GM21526 (cell line): ENCODE results near the gene TNN.
"Not testable (repeated sequence)": the region's sequence is repeated elsewhere in the genome, so short reads cannot be mapped to it uniquely, and the experiment has no call there.

Experiments
- ATAC-seq: cut with Tn5 transposase; IDR thresholded peaks from one replicate; pipeline ENCODE4 v1.9.1; 2021; ENCODE audit warnings: moderate library complexity; ENCODE audit not compliant: unreplicated experiment, low FRiP score

Gene TNN

GRCh38 chr1:175099916-175100315 is 32.3 kb downstream of the TNN start:
- ATAC-seq, result no peak

- ATAC-seq, result not testable (repeated sequence)
Observed at GRCh38 chr1:175102166-175102565, 34.5 kb downstream of the TNN start.

DNA sequence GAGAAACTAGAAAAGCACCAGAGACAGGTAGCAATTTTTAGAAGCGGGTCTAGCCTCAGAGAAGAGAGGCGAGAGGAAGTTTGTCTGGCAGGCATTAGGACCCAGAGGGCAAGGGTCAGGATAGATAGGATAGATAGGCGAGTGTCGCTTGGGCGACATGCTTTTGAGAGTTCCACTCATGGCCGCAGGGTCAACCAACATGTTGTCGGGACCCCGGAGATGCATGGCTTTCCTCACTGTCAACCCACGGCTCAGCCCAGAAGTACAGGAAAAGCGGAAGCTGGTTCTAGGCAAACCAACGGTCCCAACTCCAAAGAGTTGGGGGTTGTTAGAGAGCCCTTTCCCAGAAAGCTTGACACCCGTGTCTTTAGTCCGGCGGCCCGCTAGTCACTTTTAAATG is 38.9 kb downstream of the TNN start:
- ATAC-seq, result not testable (repeated sequence)

DNA sequence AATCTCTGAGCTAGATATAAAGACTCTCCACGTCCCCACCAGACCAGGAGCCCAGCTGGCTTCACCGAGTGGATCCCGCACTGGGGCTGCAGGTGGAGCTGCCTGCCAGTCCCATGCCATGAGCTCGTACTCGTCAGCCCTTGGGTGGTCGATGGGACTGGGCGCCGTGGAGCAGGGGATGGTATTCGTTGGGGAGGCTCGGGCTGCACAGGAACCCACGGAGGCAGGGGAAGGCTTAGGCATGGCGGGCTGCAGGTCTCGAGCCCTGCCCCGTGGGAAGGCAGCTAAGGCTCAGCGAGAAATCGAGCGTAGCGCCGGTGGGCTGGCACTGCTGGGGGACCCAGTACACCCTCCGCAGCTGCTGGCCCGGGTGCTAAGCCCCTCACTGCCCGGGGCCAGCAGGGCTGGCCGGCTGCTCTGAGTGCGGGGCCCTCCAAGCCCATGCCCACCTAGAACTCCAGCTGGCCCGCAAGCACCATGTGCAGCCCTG is 40.7 kb downstream of the TNN start:
- not testable (repeated sequence) for ATAC-seq

- ATAC-seq, result no peak
Observed at GRCh38 chr1:175114996-175115395, 47.4 kb downstream of the TNN start.

DNA sequence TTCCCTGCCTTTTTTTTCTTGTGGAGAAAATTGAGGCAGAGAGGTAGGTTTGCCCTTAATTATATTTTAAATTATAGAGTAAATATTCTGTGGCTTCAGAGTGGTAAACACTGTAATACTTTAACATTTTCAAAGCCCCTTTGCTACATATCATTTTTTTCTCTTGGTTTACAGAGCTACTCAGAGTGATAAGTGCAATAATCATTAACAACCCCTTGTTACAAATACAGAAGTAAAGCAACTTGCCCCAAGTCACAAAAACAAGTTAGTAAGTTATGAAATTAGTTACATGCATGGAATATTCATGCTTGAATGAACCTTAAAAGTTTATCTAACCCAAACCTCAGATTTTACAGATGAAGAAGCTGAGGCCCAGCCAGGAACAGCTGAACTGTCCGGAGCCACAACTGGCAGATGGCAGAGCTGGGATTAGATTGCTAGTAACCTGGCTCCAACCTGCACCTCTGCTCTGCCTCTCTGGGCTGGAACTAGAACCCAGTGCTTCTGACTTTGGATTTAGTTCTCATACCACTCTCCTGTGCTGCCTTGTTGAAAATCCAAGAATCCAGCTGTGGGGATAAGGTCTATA is 48.7 kb downstream of the TNN start:
- ATAC-seq, result no peak

- ATAC-seq, result no peak
Observed at GRCh38 chr1:175116903-175117302, 49.3 kb downstream of the TNN start.

- no peak for ATAC-seq
Observed at GRCh38 chr1:175118375-175119367, 51.0 kb downstream of the TNN start.

DNA sequence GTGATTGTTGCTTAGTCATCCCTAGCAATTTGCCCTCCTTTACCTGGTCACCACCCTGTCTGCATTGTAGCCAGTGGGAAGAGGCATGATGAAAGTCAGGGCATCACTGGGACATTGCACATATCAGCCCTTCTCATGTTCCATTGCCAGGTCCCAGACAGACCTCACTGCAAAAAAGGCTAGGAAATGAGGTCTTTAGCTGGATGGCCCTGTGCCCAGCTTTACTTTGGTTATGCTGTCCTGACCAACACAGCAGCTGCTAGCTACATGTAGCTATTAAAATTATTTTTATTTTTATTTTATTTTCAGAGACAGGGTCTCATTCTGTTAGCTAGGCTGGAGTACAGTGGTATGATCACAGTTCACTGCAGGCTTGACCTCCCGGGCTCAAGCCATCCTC is 52.9 kb downstream of the TNN start:
- no peak for ATAC-seq

DNA sequence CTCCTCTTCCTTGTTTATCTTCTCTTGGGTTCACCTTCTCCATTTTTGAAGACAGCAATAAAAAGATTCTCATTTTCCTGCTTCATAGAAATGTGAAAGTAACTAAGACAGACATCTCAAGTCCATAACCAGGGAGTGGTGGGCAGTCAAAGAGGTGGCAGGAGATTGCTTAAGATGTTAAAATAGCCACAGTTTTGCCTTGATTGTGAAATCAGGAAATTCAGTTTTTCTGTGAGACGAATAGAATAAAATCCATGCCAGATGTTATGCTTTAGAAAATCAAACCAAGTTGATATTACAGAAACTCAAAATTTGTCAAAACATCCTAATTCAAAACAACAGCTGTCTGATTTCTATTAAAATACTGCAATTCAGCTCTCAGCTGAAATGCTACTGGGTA is 57.2 kb downstream of the TNN start:
- ATAC-seq, result no peak

DNA sequence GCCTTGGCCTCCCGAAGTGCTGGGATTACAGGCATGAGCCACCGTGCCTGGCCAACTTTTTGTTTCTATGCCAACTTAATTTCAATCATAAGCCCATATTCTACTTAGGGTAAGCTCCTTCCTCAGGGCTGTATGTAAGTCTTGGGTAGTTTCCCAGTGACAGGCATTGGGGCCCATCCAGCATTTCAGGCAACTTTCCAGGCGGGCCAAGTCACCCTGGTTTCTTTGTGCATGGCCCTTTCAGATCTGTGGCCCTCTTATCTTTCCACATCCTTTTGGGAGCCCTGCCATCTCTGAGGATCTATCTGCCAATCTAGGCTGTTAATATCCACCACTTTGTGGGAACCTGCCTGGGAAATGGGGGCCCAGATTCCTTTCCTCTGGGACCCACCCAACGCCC is 58.7 kb downstream of the TNN start:
- no peak for ATAC-seq

GRCh38 chr1:175127565-175127964 is 59.9 kb downstream of the TNN start:
- ATAC-seq, result no peak

DNA sequence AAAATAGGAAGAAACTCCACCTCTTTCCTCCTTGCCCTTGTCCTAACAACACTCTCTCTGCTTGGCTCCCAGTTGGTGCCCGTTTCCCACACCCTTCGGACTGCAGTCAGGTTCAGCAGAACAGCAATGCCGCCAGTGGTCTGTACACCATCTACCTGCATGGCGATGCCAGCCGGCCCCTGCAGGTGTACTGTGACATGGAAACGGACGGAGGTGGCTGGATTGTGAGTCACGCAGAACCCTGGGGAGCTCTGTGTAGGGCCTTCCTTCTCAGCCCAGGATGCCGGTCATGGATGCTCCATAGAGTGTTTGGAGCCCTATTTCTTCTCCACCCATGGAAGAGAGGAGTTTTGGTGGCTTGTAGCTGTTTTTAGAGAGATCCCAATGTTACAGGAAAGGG is 60.9 kb downstream of the TNN start:
- ATAC-seq, result no peak

- ATAC-seq, result no peak
Observed at GRCh38 chr1:175129182-175129581, 61.5 kb downstream of the TNN start.

GRCh38 chr1:175129644-175129996 is 62.0 kb downstream of the TNN start:
- ATAC-seq, result no peak

GRCh38 chr1:175129997-175130648 is 62.5 kb downstream of the TNN start:
- ATAC-seq, result no peak

DNA sequence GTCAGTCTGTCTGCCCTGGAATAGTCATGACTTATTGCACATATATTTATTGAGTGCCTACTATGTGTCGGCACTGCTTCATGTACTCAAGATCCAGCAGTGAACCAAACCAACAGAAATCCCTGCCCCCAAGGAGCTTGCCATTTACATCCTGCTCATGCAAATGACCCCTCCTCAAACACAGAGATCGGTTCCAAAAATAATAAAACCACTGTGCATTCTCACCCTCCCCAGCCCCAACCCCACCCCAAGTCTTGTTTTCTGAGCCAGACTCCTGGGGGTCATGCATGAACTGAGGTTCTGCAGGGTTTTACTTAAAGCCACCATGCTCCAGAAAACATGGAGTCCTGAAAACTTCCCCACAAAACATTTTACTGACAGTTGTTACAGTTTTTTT is 63.0 kb downstream of the TNN start:
- no peak for ATAC-seq

GRCh38 chr1:175131095-175131494 is 63.5 kb downstream of the TNN start:
- ATAC-seq, result no peak

DNA sequence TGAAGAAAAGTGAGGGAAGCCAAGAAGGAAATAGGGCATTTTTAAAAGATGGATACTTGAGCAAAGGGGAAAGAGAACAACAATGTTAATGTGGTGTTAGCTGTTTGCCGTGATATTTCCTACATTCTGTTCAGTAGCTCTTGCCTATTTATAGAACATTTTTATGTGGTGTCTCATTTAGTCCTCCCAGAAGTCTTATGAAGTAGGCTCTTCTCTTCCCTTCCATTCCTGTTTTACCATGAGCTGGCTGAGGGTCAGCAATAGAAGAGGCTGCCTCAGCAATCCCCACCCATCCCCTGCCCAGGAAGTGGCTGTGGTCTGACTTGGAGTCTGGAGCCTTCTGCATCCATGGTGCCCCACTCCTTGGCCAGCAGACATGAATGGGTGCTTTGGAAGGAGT is 64.8 kb downstream of the TNN start:
- ATAC-seq, result no peak

DNA sequence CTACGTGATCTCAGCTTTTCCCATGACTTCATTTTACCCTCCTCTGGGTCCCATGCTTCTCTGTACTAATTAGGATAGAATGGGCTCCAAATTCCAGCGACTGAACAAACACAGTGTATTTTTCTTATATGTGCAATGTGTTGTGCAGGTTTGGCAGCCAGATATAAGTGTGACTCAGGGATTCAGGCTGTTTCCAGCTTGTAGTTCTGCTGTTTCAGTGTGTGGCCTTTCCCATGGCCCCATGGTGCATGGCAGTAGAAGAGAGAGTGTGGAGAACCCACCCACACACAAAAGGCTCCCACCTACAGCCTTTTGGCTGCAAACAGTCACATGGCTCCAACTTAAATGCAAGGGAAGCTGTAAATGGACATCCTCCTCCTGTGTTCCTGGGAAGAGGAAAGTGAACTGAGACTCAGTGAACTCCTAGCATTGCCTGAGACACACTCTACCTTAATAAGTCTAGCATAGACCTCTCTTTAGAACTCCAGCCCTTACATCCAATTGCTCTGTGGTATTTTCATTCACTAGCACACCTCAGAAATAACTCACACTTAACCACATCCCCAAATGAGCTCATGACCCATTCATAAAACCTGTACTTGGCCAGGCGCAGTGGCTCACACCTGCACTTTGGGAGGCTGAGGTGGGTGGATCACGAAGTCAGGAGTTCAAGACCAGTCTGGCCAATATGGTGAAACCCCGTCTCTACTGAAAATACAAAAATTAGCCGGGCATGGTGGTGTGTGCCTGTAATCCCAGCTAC is 66.2 kb downstream of the TNN start:
- no peak for ATAC-seq

DNA sequence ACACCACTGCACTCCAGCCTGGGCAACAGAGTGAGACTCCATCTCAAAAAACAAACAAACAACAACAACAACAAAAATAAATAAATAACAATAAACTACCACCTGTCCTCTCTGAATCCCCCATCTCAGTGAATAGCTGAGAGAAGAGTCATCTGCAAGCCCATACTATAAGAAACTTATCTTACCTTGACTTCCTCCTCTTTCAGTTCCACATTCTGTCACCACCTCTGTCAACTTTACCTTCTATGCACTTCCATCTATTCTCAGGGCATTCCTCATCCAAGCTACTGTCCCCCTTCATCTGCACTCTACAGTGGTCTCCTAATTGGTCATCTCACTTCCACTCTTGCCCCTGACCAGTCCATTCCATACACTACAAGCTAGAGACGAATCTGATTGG is 66.9 kb downstream of the TNN start:
- no peak for ATAC-seq
